K562 (cell line): ENCODE measurements around the gene PLD1.

Source experiments
- JUN ChIP-seq, 2 experiments: sonication (generic) in 1 of 2; formaldehyde crosslinking in 1 of 2; IDR thresholded peaks; 2 replicates each; pipeline versions ENCODE4 v1.6.1 to v1.8.0; 2012 to 2022; ENCODE audit warnings: borderline replicate concordance in 2 of 2, mild to moderate bottlenecking in 2 of 2, improper control_type of control experiment in 1 of 2, low read depth in 1 of 2, low read length in 1 of 2, missing genetic modification reagents in 1 of 2
- SP2 ChIP-seq: IDR thresholded peaks from 2 replicates; pipeline ENCODE4 v1.6.1; 2011; ENCODE audit warnings: mild to moderate bottlenecking, low read depth, low read length, moderate library complexity; ENCODE audit not compliant: poor library complexity, severe bottlenecking; ENCODE audit errors: extremely low read depth
- TCF7L2 ChIP-seq: fragments of 150-350 bp; IDR thresholded peaks from 2 replicates; pipeline ENCODE4 v1.6.1; 2016; ENCODE audit warnings: low read depth, mild to moderate bottlenecking, low read length, moderate library complexity
- TRIM28 ChIP-seq: fragments of 450-650 bp; IDR thresholded peaks from 2 replicates; pipeline ENCODE4 v1.6.1; 2017
- ZNF121 ChIP-seq: sonication (generic); formaldehyde crosslinking; conservative IDR thresholded peaks from 2 replicates; pipeline ENCODE4 v1.8.0; 2022; ENCODE audit warnings: missing genetic modification reagents
- ZNF143 ChIP-seq: sonication (generic); formaldehyde crosslinking; IDR thresholded peaks from 2 replicates; pipeline ENCODE4 v1.9.0; 2022; ENCODE audit warnings: mild to moderate bottlenecking, missing genetic modification reagents
- ZNF561 ChIP-seq: fragments of 450-650 bp; formaldehyde crosslinking; conservative IDR thresholded peaks from 2 replicates; pipeline ENCODE4 v1.4.0; 2020; ENCODE audit warnings: mild to moderate bottlenecking, moderate library complexity
- ZNF77 ChIP-seq: fragments of 250-450 bp; sonication (Bioruptor Pico); IDR thresholded peaks from 2 replicates; pipeline ENCODE4 v1.5.0; 2020
- TF ChIP-seq, protein P1 (sequence below): sonication (generic); formaldehyde crosslinking; IDR thresholded peaks from 2 replicates; pipeline ENCODE4 v1.8.1; 2023; ENCODE audit warnings: mild to moderate bottlenecking, missing genetic modification reagents, moderate library complexity
- TF ChIP-seq, protein P2 (sequence below): fragments of 250-450 bp; sonication (Bioruptor Pico); IDR thresholded peaks from 2 replicates; pipeline ENCODE4 v1.5.0; 2020; ENCODE audit warnings: mild to moderate bottlenecking, borderline replicate concordance
- TF ChIP-seq, protein P3 (sequence below): fragments of 450-650 bp; conservative IDR thresholded peaks from 2 replicates; pipeline ENCODE4 v1.6.1; 2016; ENCODE audit warnings: missing genetic modification characterization, low read depth, mild to moderate bottlenecking, control low read depth, missing compliant biosample characterization
- TF ChIP-seq, protein P4 (sequence below): sonication (generic); formaldehyde crosslinking; IDR thresholded peaks from 2 replicates; pipeline ENCODE4 v1.9.0; 2022; ENCODE audit warnings: mild to moderate bottlenecking, missing genetic modification reagents
- TF ChIP-seq, protein P5 (sequence below), 3 experiments: IDR thresholded peaks in 2 of 3; conservative IDR thresholded peaks in 1 of 3; 2 replicates each; pipeline ENCODE4 v1.5.1; 2011 to 2012; ENCODE audit warnings: low read length in 3 of 3, mild to moderate bottlenecking in 3 of 3, control low read depth in 2 of 3, improper control_type of control experiment in 1 of 3, inconsistent platforms in 1 of 3, low read depth in 1 of 3, mixed read lengths in 1 of 3, moderate library complexity in 1 of 3; ENCODE audit not compliant: insufficient read depth in 2 of 3

DNA sequence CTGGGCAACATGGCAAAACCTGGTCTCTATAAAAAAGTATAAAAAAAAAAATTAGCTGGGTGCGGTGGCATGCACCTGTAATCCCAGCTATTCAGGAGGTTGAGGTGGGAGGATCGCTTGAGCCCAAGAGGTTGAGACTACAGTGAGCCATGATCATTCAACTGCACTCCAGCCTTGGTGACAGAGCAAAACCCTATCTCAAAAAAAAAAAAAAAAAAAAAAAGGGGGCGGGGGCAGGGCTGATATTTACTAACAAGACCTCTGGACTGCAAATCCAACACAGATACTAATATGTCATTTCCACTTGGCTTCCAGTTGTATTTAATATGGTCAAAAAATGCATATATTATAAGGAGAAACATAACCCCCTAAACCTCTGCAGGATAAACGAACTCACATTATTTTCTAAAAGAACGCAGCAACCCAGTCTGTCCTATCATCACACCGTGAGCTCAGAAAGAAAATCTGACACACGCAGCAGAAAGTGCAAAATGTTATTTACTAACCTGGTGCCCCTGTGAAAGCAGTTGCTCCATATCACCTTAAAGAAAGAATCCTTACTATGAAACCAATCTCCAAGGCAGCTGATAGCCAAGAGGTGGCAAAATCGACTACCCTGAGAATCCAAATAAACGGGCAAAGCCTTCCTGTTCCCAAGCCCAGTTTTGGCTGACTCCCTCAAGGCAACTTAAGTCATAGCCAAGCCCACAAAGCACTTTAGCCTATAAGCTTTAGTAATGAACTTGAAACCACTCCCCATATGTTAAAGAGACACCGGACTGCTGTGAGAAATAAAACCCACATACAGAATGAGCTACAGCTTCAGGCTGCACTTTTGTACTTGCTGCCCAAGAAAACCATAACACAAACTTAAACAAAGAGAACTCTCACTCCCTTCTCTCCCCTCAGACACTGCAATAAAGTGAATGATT lies 39.3 kb downstream of the PLD1 start:
- TF ChIP-seq, protein P1, sequence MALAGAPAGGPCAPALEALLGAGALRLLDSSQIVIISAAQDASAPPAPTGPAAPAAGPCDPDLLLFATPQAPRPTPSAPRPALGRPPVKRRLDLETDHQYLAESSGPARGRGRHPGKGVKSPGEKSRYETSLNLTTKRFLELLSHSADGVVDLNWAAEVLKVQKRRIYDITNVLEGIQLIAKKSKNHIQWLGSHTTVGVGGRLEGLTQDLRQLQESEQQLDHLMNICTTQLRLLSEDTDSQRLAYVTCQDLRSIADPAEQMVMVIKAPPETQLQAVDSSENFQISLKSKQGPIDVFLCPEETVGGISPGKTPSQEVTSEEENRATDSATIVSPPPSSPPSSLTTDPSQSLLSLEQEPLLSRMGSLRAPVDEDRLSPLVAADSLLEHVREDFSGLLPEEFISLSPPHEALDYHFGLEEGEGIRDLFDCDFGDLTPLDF, result no peak
- TF ChIP-seq ZNF77 (CRISPR knock-in tag) (no peak), JUN (IDR thresholded peaks at IDR 0.05; ENCODE audit: borderline replicate concordance, low read depth, low read length) (no peak), JUN (CRISPR knock-in tag; IDR thresholded peaks at IDR 0.05; ENCODE audit: borderline replicate concordance) (no peak), ZNF121 (CRISPR knock-in tag) (no peak), TCF7L2 (no peak), SP2 (no peak), ZNF561 (CRISPR knock-in tag) (no peak), ZNF143 (CRISPR knock-in tag) (no peak), TRIM28 (no peak)
- TF ChIP-seq, protein P2, sequence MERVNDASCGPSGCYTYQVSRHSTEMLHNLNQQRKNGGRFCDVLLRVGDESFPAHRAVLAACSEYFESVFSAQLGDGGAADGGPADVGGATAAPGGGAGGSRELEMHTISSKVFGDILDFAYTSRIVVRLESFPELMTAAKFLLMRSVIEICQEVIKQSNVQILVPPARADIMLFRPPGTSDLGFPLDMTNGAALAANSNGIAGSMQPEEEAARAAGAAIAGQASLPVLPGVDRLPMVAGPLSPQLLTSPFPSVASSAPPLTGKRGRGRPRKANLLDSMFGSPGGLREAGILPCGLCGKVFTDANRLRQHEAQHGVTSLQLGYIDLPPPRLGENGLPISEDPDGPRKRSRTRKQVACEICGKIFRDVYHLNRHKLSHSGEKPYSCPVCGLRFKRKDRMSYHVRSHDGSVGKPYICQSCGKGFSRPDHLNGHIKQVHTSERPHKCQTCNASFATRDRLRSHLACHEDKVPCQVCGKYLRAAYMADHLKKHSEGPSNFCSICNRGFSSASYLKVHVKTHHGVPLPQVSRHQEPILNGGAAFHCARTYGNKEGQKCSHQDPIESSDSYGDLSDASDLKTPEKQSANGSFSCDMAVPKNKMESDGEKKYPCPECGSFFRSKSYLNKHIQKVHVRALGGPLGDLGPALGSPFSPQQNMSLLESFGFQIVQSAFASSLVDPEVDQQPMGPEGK (CRISPR knock-in tag), result no peak
- TF ChIP-seq, protein P3, sequence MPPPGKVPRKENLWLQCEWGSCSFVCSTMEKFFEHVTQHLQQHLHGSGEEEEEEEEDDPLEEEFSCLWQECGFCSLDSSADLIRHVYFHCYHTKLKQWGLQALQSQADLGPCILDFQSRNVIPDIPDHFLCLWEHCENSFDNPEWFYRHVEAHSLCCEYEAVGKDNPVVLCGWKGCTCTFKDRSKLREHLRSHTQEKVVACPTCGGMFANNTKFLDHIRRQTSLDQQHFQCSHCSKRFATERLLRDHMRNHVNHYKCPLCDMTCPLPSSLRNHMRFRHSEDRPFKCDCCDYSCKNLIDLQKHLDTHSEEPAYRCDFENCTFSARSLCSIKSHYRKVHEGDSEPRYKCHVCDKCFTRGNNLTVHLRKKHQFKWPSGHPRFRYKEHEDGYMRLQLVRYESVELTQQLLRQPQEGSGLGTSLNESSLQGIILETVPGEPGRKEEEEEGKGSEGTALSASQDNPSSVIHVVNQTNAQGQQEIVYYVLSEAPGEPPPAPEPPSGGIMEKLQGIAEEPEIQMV (tag), result no peak
- TF ChIP-seq, protein P4, sequence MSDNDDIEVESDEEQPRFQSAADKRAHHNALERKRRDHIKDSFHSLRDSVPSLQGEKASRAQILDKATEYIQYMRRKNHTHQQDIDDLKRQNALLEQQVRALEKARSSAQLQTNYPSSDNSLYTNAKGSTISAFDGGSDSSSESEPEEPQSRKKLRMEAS (CRISPR knock-in tag), result no peak
- TF ChIP-seq, protein P5, sequence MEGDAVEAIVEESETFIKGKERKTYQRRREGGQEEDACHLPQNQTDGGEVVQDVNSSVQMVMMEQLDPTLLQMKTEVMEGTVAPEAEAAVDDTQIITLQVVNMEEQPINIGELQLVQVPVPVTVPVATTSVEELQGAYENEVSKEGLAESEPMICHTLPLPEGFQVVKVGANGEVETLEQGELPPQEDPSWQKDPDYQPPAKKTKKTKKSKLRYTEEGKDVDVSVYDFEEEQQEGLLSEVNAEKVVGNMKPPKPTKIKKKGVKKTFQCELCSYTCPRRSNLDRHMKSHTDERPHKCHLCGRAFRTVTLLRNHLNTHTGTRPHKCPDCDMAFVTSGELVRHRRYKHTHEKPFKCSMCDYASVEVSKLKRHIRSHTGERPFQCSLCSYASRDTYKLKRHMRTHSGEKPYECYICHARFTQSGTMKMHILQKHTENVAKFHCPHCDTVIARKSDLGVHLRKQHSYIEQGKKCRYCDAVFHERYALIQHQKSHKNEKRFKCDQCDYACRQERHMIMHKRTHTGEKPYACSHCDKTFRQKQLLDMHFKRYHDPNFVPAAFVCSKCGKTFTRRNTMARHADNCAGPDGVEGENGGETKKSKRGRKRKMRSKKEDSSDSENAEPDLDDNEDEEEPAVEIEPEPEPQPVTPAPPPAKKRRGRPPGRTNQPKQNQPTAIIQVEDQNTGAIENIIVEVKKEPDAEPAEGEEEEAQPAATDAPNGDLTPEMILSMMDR (IDR thresholded peaks at IDR 0.05 in 2 of 3, conservative IDR thresholded peaks at IDR 0.05 in 1 of 3; ENCODE audit: insufficient read depth in 2 of 3, low read depth in 1 of 3, low read length in 3 of 3), result no peak
